NCI-H2171 (cell line): Measurements from ENCODE around the gene DERA.
"Not testable (repeated sequence)": the region's sequence is repeated elsewhere in the genome, so short reads cannot be mapped to it uniquely, and the experiment has no call there.

Experiments
- DNase-seq: peaks from one replicate; lab custom pipeline; 2025; lab: John Stamatoyannopoulos, UW

The DERA gene

GRCh38 chr12:15904378-15904920, 6.7 kb upstream of the DERA start:
- no peak for DNase-seq

DNA sequence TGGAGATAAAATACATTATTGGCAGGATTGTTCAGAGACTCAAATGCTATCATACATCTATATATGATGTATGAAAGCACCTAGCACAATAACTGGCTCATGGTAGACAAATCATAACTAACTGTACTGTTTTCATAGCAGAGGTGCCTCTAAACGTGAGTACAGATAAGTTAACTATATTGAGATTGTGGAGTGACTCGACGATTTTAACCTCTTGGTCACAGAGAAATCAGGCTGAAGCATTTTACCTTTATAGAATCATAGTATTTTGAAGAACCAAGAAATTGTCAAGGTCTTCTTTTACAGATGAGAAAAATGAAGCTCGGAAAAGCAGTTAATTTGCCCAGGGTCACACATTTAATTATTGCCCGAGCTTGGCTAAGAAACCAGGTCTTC, 666 bp upstream of the DERA start:
- no peak for DNase-seq

- DNase-seq, result not testable (repeated sequence)
Observed at GRCh38 chr12:15911931-15912330, 799 bp downstream of the DERA start.

GRCh38 chr12:15914131-15914530, 3.0 kb downstream of the DERA start:
- DNase-seq, result not testable (repeated sequence)

DNA sequence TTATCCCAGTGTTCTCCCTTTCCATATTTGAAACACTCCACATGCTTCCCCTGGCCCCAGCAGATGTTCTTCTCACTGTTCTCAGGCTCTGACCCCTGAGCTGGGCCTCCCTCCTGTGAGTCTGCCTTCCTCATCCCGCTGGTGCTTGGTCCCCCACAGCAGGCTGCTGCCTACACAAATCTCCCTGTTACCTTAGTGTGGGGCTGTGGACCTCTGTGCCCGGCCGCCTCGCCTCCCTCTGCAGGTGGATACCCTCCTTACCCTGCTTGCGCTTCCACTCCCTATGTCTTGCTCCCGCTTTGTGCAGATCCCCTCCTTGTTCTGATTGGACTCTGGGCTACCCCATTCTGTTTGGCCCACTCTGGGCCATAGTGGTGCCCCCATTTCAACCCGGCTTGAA, 6.9 kb downstream of the DERA start:
- no peak for DNase-seq

GRCh38 chr12:15919418-15919817, 8.3 kb downstream of the DERA start:
- DNase-seq, result no peak

- no peak for DNase-seq
Observed at GRCh38 chr12:15924956-15925355, 13.8 kb downstream of the DERA start.

DNA sequence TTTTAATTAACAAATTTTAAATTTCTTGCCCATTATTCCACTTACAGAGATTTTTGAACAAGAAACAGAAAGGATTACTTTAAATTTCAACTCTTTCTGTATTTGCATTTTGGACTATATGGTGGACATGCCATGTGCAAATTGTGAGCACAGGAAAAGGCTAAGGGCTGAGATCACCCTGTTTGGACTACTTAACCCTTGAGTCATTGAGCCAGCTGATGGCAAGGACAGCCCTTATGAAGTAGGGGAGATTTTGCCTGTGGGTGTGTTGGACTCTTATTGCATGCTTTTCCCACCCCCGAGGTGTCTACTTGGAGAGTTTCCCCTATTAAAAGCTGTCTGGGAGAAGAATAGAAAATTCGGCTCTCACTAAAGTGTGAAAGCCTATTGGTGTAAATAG, 17.2 kb downstream of the DERA start:
- no peak for DNase-seq

DNA sequence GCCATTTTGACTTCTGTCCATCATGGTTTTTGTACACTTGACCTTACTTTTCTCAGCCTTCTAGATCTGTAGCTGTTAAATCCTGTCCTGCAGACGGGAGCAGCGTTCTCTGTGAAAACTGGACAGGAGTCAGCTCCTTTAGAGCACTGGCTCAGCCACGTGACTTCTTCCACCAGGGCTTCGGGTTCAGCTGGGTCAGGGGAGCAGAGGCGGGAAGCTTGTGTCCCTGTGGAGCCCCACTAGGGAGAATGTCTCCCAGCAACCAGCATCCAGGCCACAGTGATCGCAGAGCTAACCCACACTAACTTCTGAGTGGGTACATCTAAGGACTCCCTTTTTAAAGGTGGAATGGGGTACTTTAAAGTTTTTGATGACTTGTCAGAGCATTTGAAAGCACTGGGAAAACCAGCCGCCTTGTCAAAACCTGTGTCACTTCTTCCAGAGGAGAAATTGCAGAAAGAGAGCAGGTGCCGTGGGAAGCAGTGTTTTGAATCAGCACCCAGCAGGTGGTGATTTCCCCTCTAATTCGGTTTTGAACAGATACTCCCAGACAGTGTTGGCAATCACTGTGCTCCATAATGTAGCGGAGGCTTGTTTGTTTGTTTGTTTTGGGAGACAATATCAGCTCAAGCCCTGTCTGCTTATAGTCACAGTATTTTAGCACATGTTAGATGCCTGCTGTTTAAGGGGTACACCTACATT, 17.9 kb downstream of the DERA start:
- no peak for DNase-seq

- peak; percentile 27 for DNase-seq
Observed at GRCh38 chr12:15931590-15932053, 20.5 kb downstream of the DERA start.

DNA sequence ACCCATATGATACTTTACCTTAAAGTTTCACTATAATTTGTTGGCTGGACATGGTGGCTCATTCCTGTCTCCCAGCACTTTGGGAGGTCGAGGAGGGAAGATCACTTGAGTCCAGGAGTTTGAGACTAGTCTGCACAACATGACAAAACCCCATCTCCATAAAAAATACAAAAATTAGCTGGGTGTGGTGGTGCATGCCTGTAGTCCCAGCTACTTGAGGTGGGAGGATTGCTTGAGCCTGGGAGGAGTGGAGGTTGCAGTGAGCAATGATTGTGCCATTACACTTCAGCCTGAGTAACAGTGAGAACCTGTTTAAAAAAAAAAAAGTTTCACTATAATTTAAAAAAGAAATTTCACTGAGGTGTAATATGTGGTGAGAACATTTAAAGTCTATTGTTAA, 21.2 kb downstream of the DERA start:
- no peak for DNase-seq

- DNase-seq, result no peak
Observed at GRCh38 chr12:15932971-15933370, 21.8 kb downstream of the DERA start.

DNA sequence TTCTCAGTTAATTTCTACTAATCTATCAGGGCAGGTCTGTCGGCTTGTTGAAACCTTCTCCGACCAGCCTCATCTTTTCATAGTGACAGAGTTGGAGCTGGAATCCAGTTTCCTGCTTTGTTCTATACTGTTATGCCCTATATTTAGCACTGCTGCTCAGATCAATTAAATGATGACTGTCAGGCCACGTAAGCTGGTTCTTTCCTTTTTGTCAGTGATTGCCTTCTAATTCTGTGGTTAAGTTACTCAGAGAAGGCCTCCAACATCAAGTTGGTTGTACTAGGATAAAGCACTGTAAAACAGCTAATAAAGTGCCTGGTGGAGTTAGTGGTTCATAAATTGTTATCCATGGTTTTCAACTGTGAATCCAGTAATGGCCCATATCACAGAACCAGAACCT, 22.6 kb downstream of the DERA start:
- no peak for DNase-seq

- no peak for DNase-seq
Observed at GRCh38 chr12:15936751-15937150, 25.6 kb downstream of the DERA start.

DNA sequence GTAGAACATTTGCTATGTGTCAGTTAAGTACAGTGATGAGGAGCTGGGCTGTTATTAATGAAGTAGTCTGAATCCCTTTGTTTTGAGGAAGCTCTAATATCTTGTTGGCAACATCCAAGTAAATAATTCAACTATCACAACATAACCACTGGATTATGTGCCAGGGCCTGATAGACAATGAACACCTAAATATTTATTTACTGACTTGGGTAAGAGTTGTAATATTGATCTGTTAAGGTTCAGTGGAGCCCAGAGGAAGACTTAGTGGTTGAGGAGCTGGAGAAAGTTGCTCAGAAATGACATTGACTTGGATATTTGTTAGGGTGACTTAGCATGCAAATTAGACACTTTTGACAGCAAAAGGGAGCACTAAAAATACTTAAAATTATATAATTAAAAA, 26.8 kb downstream of the DERA start:
- DNase-seq, result no peak

GRCh38 chr12:15939111-15939510, 28.0 kb downstream of the DERA start:
- no peak for DNase-seq

- no peak for DNase-seq
Observed at GRCh38 chr12:15942475-15942874, 31.3 kb downstream of the DERA start.

GRCh38 chr12:15943519-15943918, 32.4 kb downstream of the DERA start:
- not testable (repeated sequence) for DNase-seq

GRCh38 chr12:15948461-15948860, 37.3 kb downstream of the DERA start:
- DNase-seq, result not testable (repeated sequence)

GRCh38 chr12:15955281-15955680, 44.1 kb downstream of the DERA start:
- no peak for DNase-seq

DNA sequence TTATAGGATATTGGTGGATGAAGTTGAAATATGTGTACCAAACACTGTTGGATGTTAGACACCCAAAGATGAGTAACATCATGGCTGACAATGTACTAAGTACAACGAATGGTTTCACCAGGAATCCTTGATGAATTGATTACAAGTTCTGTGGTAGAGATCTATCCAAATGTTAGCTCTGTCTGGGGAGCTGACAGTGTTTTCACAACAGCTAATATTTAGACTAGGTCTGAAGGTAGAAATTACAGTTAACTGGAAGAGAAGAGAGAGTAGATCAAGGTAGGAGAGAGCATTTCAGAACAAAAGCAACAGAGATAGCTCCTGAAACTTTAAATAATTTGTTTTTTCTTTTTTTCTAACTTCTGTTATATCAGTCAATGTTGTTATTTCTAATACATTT, 44.9 kb downstream of the DERA start:
- no peak for DNase-seq

DNA sequence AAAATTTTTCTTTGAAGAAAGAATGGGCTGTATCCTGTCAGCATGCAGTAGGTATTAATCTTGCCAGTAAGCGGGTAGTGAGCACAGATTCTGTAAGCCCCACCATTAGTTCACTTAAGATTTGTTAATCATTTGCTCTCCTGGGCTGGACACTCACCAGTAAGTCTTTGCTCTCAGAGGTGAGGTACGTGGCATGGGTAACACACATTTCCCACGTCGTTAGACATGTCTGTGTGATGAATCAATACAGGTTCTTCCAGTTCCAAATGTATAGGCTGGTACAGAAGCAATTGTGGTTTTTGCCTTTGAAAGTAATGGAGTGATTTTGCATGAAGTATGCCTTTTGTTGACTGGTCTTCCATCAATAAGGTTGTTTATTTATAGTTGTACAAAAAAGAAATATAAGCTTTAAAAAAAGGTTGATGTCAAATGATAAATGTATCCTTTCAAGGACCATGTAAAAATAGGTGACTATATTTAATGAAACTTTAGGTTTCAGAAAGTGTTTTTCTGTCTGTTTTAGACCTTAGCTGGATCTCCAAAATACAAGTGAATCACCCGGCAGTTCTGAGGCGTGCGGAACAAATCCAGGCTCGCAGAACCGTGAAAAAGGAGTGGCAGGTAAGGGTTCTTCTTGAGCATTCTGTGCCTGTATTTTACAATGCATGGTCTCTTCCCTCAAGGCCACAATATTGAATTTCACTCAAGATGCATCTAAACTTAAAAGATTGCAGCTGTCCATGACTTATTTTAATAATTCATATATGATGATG, 45.5 kb downstream of the DERA start:
- no peak for DNase-seq

GRCh38 chr12:15962760-15963159, 51.6 kb downstream of the DERA start:
- no peak for DNase-seq
